ENCODE results near the gene FITM2.

DNA sequence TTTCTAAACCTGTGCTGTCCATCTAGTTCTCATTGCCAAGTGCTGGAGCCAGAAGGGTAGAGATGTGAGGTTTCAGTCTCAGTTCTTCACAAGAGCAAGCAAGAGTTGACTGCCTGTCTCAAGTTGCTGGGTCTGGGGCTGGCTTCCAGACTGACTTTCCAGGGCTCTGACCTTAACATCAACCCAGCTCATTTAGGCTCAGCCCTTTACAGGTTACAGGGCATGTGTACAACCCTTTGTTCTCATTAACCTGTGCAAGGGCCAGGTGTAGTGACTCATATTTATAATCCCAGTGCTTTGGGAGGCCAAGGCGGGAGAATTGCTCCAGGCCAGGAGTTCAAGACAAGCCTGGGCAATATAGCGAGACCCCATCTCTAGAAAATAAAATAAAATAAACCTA lies 30.6 kb downstream of the FITM2 start:
- no peak for TF ChIP-seq TCF4 (CRISPR knock-in tag; IDR thresholded peaks at IDR 0.05; ENCODE audit: borderline replicate concordance)
- TF ChIP-seq CREB5 (CRISPR knock-in tag; IDR thresholded peaks at IDR 0.05; ENCODE audit: low read depth): no peak
- no peak for TF ChIP-seq ZFP3 (CRISPR knock-in tag; IDR thresholded peaks at IDR 0.05)
- TF ChIP-seq, protein P1, sequence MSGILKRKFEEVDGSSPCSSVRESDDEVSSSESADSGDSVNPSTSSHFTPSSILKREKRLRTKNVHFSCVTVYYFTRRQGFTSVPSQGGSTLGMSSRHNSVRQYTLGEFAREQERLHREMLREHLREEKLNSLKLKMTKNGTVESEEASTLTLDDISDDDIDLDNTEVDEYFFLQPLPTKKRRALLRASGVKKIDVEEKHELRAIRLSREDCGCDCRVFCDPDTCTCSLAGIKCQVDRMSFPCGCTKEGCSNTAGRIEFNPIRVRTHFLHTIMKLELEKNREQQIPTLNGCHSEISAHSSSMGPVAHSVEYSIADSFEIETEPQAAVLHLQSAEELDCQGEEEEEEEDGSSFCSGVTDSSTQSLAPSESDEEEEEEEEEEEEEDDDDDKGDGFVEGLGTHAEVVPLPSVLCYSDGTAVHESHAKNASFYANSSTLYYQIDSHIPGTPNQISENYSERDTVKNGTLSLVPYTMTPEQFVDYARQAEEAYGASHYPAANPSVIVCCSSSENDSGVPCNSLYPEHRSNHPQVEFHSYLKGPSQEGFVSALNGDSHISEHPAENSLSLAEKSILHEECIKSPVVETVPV (CRISPR knock-in tag; IDR thresholded peaks at IDR 0.05): no peak
- no peak for TF ChIP-seq OSR1 (CRISPR knock-in tag; IDR thresholded peaks at IDR 0.05)
- TF ChIP-seq ZNF565 (CRISPR knock-in tag; conservative IDR thresholded peaks at IDR 0.05; ENCODE audit: low read depth): no peak
- no peak for TF ChIP-seq PATZ1 (CRISPR knock-in tag; IDR thresholded peaks at IDR 0.05; ENCODE audit: borderline replicate concordance)

Measured in SK-N-SH treated with all-trans-retinoic acid at 6 μM for 48 hours (cell line).